ENCODE measurements around the gene CILP2.

CILP2 gene

DNA sequence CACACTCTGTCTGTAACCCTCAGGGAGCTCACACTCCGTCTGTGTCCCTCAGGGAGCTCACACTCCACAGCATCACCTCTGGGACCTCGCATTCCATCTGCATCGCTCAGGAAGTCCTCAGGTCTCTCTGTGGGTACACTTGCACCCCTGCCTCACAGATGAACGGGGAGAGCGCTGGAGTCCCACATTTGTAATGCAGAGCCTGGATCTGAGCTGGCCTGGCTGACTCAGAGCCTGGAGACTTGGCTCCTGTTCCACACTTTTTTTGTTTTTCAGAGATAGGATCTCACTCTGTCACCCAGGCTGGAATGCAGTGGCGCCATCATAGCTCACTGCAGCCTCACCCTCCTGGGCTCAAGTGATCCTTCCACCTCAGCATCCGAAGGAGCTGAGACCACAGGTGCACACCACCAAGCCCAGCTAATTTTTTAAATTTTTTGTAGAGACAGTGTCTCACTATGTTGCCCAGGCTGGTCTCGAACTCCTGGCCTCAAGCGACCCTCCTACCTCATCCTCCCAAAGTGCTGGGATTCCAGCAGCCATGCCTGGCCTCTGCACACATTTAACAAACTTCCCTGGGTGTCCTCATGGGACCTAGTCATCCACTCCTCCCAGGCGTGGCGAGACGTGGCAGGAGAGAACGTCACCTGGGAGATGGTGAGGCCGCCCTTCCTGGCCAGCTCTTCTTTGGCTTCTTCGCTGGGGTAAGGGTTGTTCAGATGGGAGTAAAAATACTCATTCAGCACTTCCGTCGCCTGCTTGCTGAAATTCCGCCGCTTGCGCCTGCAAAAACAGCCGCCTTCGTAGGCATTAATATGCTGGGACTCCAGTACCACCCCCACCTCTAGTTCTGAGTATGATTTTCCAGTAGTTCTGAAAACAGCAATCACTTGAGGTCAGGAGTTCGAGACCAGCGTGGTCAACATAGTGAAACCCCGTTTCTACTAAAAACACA lies 31.0 kb downstream of the CILP2 start:
- no peak for DNase-seq

DNA sequence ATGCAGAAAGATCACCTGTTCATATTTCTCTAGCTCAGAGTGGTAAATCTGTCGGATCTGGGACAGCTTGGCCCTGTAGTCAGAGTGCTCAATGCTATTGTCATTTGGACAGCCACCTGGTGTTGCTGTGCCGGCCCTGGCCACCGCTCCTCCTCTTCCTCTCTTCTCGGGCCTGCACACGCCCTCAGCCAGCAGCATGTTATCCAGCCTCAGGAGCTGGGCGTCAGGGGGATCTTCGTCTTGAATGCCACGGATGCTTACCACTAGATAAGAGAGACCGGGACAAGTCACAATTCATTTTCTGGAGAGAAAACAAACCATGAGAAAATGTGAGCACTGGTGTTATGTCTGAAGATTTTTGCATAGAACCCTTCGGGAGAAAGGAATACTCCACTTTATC lies 32.5 kb downstream of the CILP2 start:
- no peak for DNase-seq

DNA sequence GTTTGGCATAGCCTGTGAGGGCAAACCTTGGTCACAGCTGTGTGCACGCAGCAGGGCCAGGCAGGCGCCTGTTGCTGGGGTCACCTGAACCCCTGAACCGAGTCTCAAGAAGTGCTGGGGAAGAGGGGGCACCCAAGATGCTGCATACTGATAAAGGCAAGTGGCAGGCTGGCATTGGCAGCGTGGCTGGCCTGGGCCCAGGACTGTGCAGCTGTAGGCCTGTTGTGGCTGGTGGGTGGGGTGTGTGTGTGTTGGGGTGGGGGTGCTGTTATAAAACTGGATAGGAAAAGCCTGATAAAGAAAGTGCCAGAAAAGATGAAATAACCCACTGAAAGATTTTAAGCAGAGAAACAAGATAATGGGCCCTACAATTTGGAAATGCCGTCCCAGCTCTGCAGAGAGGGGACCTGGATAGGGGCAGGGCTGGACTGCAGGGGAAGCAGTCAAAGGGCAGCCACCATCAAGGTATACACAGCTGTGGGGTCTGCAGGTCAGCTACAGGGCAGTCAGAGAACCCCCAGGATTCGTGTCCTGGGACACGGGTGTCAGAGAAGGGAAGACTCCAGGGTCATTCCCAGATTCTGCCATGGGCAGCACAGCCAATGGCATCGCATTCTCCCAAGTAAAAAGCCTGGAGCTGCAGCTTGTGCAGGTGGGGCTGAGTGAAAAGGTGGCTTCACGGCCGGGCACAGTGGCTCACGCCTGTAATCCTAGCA lies 33.2 kb downstream of the CILP2 start:
- DNase-seq = no peak

DNA sequence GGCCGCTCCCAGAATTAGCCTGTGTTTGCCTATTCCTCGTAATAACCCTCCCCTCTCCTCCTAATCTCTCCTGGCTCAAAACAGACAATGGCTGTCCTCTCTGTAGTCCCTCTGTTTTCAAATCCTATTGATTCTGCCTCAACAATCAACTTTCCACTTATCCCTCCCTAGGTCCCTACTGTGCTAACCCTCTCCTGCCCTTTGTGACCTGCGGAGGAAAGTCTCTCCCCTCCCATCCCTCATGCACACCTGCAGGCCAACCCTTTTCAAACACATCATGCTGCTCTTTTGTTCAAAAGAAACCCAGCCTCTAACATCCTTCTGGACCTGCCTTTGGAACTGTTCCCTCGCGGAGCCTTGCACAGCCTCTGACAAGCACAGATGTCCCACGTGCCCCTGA lies 37.3 kb downstream of the CILP2 start:
- DNase-seq = no peak

DNA sequence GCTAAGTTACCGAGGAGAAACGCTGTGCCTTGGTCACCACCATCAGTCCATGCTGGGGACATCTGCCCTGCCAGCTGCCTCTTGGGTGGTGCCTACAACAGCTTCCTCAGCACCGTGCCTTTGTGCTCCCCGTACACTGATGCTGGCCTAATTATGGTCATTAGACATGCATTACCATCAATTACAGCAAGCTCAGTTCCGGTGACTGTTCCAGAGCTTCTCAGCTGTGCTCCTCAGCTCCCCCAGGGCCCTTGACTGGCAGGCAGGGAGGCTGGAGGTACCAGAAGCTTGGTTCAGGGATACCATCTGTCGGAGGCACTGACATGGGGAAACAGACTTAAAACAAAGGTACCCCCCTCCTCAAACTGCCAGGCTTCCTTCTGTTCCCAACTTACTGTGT lies 40.2 kb downstream of the CILP2 start:
- DNase-seq = no peak

DNA sequence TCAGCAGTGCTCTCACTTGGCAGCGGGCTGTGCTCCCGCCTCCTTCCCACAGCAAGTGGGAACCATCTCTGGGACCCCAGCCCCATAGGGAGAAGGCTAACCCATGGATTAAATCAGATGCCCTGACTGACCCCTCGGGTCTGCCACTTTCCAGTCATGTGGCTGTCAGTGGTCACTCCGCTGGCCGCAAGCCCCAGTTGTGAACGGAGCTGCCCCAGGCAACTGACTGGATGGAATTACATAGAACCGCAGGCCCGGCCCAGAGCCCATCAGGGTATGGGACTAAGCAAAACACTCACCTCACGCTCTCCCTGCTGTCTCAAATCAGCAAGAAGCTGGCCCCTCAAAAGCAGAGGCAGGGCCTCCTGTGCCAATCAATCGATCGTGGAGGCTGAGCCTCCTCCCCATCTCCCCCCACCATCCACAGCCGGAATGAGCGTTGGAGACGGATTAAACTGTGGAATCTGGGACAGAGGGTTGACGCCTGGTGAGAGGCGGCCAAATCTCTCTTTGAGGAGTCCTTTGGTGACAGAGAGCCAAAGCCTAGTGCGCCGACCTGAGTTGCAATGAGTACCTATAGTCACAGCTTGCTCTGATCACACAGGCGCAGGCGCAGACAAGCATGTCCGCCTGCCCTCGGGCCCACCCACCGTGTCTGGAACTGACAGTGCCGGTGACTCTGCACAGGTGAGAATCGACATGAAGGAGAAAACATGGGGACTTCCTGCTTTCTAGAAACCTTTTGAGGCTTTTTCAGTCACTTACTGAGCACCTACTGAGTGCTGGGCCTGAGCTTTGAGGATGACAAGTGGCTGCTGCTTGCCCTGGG lies 41.7 kb downstream of the CILP2 start:
- DNase-seq = no peak

DNA sequence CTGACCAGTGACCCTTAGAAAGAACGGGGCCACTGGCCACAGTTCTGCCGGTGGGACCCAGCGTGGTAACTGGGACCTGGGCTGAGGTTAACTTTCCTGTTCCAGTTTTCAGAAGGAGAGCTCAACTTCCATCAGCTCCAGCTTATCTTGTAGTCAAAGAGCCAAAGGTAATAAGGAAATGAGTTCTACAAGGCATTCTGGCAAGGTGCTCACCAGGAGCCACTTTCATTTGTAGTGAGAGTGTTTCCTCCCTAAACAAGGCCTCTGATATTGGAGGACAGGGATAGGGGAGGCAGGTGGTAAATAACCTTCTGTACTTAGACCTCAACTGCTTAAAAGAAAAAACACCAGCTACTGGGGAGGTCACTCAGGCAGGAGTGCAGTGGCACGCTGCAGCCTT lies 42.4 kb downstream of the CILP2 start:
- DNase-seq = no peak

DNA sequence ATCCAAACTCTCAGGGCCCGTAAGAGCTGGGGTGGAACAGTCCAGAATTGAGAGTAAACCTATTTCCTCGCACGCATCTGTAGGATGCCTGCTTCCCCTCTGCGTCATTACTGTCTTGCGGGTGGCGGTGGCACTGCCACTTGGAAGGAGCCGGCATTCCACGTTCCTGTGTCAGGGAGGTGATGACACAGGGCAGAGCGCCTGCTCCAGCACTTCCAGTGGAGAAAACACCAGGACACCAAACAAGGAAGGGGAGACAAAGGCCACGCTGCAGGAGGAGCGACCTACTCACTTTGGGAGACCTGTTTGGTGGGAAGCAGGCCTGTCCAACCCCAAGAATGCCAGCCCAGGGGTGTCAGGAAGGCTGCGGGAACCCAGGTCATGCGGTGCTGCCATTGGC lies 43.3 kb downstream of the CILP2 start:
- DNase-seq = no peak

DNA sequence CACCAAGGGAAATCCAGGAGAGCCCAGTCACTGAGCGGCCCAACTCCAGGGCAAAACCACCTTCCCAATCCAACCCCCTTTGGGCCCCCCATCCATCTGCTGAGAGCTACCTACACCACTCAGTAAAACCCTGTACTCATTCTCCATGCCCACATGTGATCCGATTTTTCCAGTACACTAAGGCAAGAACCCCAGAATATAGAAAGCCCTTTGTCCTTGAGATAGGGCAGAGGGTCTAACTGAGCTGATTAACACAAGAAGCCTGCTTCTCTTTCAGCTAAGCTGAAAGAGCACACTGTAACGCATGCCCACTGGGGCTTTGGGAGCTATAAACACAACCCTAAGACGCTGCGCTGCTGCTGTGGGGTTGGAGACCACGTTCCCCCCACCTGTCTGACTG lies 44.4 kb downstream of the CILP2 start:
- DNase-seq = no peak

DNA sequence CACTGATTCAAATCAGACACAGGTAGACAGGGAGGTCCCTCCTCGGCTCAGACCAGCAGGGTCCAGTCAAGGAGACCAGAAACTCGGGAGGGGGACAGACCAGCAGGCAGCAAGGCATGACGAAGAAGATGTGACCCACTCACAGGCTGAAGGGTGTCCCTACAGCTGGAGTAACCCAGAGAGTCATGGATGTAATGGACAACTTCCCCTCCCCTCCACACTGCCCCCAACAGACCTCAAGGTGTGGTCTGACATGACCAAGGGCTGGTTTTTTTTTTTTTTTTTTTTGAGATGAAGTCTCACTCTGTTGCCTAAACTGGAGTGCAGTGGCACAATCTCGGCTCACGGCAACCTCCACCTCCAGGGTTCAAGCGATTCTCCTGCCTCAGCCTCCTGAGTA lies 46.3 kb downstream of the CILP2 start:
- no peak for DNase-seq

DNA sequence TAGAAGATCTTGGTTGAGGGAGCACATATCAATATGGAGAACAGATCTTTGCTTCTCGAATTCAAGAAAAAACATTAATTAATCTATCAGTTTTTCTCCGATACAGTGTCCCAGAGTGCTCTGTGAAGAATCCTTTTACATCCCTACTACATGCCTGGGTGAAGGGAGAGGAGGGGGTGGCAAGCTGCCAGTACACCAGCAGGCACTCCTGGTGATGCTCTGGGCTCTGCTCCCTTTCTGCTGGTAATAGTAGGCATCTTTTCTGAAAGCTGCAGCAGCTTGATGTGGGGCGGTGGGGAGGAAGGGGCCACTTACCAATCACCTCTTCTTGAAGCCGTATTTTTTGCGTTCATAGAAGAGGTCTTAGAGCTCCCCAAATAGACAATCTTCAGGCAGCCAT lies 49.7 kb downstream of the CILP2 start:
- DNase-seq = no peak

DNA sequence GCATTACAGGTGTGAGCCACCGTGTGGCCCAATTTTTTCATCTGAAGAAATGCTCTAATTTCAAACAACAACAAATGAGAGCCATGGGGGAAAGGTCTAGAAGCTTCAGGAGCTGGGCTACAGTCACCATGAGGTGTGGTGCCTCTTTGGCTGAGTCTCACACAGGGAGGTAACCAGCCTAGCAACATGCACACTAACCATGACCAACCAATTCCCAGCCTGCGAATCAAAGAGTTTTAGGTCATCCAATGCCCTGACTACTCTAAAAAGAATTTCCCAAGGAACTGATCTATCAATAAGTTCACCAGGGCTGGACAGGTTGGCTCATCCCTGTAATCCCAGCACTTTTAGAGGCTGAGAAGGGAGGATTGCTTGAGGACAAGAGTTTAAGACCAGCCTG lies 50.5 kb downstream of the CILP2 start:
- DNase-seq = no peak

DNA sequence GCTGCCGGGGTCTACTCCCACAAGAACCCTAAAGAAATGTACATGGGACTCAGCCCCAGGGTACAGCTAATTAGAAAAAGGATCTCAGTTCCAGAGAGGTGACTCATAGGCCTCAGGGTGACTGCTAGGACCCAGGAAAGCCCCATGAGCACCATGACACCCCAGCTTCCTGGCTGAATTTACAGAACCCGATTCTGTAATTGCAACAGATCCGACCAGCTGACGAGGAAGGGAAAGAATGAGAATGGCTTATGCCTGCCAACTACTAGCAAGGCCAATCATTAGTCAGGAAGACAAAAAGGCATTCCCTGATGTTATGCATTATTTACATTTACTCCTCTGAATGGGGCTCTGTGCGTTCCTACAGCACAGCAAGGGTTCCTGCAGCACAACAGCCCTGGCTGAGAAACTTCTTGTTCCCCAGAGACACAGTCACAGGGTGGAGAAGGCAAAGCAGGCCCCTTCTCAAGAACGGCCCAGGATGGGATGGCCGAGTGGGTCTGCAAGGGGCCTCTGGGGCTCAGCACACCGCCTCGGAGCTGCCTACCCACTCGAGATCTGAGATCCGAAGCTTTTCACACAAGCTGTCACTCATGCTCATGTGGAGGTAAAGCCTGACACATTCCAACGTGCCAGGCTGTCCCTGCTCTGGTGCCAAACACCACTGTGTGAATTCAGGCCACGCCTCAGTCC lies 53.2 kb downstream of the CILP2 start:
- peak; percentile 73 to 75 for DNase-seq

DNA sequence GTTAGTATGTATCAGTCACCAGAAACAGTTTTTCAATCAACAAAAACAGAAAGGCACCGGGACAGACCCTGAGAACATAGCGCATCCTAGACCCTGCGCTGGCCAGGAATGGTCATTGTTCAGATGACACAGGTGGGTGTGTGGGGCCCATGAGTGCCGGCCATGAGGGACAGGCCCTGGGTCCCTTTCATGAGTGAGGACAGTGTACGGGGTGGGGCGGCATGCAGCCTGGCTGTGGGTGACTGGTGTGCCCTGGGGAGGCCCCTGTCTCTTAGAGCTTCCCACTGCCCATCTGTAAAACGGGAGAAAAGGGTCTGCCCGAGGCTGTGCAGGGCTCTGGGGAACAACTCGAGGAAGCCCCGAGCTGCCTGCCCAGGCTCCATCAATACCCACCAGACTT lies 54.6 kb downstream of the CILP2 start:
- no peak for DNase-seq

DNA sequence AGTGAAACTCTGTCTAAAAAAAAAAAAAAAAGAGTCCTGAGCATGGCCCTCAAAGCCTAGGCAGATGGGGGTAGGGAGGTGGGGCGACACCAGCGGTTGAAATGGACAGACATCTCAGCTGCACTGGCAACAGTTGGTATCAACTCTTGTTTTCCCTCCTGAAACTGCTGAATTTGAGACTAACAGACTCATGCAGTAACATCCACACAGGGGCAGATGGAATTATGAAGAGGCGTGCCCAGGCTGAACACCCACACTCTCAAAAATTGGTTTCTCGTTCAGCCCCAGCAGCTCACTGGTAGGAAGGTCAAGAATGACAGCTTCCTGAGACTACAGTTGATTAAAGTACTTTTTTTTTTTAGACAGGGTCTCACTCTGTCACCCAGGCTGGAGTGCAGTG lies 56.3 kb downstream of the CILP2 start:
- peak; percentile 24 to 32 for DNase-seq

DNA sequence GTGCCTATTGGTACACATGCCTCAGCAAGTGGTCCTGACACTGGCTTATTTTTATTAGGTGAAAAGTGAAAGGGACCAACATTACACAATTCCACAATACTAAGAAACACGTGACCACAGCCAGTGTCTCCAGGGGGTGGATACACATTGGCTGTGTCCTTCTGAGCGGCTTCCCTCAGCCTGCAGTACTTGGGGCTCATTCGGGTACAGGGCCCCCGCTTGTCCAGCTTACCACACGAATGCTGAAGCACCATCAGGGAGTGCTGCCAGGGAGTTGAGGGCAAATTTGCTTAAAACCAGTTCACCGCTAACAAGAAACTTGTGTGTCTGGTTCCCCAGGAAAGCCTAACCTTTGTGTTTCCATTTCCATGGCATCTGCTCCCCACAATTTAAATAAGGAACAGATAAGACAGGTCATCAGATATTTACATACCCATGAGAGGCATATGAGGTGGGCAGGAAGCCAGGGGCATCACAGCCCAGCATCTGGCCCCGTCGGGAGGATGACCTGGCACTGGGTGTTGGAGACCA lies 57.2 kb downstream of the CILP2 start:
- no peak for DNase-seq
